NK-92 treated with Interleukin-12 subunit alpha and Interleukin-12 subunit beta, amount 100 ng/mL, for 24 hours (cell line): Measurements from ENCODE around the gene CPZ.

ENCODE experiments used
- DNase-seq: peaks from one replicate; lab custom pipeline; 2025; lab: John Stamatoyannopoulos, UW

The CPZ gene

GRCh38 chr4:8595237-8596087, 2.9 kb downstream of the CPZ start:
- no peak for DNase-seq

DNA sequence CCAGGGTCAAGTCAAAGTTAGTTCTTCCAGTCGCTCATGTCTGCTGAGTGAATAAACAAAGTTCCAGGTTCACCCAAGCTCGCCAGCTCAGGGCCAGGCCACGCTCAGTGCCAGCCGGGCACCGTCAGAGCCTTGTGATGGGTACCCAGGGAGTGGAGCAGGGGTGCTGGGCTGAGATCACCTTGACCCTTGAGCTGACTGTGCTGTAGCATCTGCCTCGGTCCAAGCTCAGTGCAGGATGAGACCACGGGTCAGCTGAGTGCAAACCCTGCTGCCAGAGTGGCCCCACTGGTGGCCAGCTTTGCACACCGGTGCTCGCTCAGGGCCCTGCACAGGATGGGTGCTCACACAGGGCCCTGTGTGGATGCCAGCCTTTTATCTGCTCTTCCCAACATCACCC, 4.3 kb downstream of the CPZ start:
- DNase-seq: no peak

DNA sequence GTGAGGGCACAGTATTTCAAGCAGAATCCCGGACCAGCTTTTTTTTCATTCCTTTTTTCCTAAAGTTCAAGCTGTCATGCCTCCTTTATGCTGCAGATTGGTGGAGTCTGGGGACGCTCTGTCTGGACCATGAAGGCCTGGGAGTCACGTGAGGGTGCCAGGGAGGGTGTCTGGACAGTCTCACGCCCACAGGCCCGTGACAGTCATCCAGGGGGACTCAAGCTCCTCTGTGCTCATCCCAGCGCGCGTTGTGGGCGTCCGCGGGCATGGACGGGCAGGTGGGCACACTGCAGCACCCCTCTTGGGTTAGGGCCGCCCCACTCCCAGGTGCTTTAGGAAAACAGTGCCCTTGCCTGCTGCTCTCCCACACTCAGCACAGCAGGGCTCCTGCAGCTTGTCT, 4.8 kb downstream of the CPZ start:
- DNase-seq: no peak

DNA sequence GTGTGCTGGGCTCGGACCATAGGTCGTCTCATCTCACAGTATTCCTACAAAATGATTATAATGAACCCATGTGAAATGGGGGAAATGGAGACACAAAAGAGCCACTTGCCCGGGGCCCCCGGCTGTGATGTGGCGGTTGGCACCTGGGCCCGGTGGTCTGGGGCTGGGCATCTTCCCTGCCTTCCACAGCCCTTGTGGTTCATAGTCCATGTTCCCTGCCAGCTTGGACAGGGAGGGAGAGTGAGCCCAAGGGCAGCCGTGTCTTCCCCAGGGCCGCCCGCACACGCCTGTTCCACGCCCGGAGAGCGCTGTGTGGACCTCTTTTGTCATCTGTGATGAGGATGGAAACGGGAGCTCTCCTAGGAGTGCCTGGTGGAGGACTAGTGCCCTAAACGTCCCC, 5.2 kb downstream of the CPZ start:
- no peak for DNase-seq

- DNase-seq: no peak
Measured at GRCh38 chr4:8598391-8599090, 6.0 kb downstream of the CPZ start.

- DNase-seq: no peak
Measured at GRCh38 chr4:8599091-8599460, 6.5 kb downstream of the CPZ start.

GRCh38 chr4:8599657-8600056, 7.1 kb downstream of the CPZ start:
- no peak for DNase-seq

DNA sequence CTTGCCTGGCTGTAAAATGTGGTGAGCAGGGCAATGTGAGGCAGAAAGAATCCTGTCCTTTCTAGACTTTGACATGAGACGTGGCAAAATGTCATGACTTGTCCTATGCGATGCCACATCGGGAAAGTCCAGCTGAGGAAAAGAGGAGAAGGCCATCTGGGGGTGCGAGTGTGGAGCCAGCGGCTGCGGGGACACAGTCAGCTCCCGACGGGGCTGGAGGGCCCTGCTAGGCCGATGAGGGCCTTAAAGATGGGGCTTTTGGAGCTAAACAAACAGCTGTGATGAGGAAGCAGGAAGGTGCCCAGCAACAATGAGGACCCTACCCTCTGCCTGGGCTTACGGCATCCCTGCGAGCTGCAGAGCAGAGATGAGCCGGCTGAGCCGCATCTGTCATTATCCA, 7.7 kb downstream of the CPZ start:
- DNase-seq: no peak

DNA sequence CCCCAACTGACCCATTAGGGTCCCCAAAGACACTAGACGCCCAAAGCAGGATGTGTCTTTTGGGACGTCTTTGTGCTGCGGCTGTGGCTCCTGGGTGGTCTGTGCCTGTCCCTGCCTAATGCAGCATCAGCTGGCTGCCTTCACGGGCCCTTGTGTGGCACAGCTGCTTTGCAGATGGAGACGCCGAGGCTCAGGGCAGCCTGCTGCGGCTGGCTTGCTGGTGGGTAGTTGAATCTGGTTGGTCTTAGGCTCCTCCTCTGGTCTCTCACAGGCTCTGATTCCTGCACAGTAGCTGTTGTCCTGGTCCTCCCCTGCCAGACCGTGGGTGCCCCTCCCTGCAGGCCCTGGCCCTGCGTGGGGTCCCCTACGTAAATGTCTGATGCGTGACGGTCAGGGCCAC, 8.1 kb downstream of the CPZ start:
- no peak for DNase-seq

GRCh38 chr4:8601086-8601485, 8.5 kb downstream of the CPZ start:
- DNase-seq: no peak

DNA sequence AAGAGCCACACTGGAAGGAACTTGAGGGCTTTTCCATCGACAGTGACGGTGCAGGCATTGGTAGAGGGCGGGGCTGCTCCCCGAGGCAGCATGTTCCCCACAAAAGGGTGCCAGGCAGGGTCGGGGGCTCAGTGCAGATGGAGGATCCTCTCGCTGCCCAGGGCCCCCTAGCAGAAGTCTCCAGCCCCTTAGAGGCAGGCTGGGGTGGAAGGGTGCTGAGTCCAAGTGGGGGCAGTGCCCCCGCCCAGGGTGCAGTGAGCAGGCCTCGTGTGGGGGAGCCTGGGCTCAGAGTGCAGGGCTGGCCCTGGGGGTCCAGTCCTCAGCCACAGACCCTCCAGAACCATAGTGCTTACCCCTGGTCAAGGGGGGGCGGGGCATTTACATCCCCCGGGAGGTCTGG, 9.0 kb downstream of the CPZ start:
- DNase-seq: no peak

DNA sequence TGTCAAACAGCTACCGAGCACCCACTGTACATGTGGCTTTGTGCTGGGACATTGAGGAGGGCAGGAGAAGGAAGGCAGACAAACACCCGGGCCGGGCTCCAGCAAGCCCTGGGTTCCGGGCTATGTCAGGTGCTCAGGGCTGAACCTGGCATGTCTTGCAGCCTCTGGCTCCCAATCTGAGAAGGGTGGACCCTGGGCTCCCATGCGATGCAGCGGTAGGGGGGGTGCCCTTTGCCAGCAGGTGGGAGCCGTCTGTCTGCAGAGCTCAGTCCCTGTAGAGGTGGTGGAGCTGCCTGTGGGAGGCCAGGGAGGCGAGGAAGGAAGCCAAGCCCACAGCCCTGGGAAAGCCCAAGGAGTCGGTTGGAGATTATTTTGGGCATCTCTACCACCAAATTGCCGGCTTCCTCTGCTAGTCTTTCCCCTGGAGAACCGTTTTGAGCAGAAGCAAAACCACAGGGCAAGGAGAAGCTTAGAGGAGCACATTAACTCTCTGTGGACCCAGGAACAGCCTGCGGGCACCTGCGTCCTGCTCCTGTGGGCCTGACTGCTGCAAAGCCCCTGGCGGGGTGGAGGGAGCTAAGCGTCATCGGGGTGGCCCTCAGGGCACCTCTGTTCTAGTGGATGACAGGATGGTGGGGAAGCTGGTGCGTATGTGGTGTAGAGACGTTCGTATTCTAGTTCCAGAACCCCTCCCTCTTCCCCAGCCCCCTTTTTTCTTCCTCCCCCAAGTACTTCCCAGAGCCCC, 10.3 kb downstream of the CPZ start:
- DNase-seq: no peak

DNA sequence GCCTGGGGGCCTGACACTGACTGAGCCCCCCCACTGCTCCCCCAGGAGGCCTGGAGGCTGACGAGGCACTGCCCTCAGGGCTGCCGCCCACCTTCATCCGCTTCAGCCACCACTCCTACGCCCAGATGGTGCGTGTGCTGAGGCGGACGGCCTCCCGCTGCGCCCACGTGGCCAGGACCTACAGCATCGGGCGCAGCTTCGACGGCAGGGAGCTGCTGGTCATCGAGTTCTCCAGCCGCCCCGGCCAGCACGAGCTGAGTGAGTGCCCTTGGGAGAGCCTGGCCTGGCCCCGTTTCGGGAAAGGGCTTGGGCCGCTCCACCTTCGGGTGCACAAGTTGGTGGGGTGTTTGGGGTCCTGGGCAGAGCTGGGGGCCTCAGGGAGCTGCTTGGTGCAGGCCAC, 11.4 kb downstream of the CPZ start:
- no peak for DNase-seq

GRCh38 chr4:8605289-8605688, 12.7 kb downstream of the CPZ start:
- no peak for DNase-seq

GRCh38 chr4:8606476-8606875, 13.9 kb downstream of the CPZ start:
- no peak for DNase-seq

- DNase-seq: no peak
Measured at GRCh38 chr4:8606966-8607365, 14.4 kb downstream of the CPZ start.

GRCh38 chr4:8607603-8608481, 15.3 kb downstream of the CPZ start:
- DNase-seq: peak; percentile 12

DNA sequence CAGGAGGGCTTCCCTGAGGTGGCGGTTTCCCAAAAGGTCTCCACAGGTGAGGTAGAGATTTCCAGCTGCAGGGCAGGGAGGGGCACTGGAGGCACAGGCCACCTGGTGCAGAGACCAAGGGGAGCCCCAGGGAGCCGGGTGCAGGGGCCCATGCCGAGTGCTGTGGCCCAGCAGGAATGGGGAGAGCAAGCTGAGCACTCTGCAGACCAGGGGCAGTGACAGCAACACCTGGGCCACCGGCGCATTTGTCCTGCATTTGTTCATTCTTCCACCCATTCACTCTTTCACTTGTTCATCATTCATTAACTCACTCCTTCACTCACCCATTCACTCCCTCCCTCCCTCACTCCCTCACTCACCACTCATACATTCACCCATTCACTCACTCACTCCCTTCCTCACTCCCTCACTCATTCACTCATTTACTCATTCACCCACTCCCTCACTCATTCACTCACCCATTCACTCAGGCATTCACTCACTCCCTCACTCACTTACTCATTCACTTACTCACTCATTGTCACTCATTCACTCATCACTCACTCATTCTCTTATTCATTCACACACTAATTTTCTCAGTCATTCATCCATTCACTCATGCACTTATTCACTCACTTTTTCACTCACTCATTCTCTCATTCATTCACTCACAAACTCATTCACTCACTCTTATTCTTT, 16.3 kb downstream of the CPZ start:
- DNase-seq: no peak

- no peak for DNase-seq
Measured at GRCh38 chr4:8609406-8609805, 16.8 kb downstream of the CPZ start.

DNA sequence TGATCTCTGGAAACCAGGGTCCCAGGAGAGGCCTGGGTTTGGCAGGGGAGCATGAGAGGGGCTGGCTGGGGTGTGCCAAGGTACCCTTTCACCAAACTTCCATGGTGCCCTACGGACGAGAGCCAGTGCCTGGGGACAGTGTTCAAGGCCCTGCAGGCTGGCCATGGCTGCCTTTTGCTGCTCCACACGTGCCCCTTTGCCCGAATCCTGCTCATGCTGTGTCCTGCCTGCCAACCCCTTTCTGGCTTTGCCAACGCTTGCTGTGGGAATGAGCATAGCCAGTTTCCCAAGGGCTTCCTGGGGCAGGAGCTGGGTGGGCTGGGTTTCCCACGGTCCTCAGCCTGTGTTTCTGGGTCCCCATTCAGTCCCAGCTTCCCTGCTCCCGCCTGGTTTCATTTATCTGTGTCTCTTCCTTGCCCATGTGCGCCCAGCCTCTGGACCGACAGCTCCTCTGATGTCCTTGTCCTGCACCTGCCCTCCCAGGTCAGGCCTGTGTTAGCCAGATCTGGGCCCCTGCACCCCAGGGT, 17.3 kb downstream of the CPZ start:
- no peak for DNase-seq
